HG03175 (cell line): ENCODE data around the gene ACOX1.

ENCODE experiments used
- ATAC-seq: cut with Tn5 transposase; IDR thresholded peaks from one replicate; pipeline ENCODE4 v1.9.1; 2021; ENCODE audit warnings: mild to moderate bottlenecking, moderate library complexity; ENCODE audit not compliant: unreplicated experiment

Gene ACOX1

GRCh38 chr17:75937652-75938051, 41.3 kb downstream of the ACOX1 start:
- ATAC-seq = no peak

- no peak for ATAC-seq
Observed at GRCh38 chr17:75933808-75934207, 45.2 kb downstream of the ACOX1 start.

GRCh38 chr17:75932852-75933251, 46.1 kb downstream of the ACOX1 start:
- no peak for ATAC-seq

- ATAC-seq = no peak
Observed at GRCh38 chr17:75931062-75931461, 47.9 kb downstream of the ACOX1 start.

DNA sequence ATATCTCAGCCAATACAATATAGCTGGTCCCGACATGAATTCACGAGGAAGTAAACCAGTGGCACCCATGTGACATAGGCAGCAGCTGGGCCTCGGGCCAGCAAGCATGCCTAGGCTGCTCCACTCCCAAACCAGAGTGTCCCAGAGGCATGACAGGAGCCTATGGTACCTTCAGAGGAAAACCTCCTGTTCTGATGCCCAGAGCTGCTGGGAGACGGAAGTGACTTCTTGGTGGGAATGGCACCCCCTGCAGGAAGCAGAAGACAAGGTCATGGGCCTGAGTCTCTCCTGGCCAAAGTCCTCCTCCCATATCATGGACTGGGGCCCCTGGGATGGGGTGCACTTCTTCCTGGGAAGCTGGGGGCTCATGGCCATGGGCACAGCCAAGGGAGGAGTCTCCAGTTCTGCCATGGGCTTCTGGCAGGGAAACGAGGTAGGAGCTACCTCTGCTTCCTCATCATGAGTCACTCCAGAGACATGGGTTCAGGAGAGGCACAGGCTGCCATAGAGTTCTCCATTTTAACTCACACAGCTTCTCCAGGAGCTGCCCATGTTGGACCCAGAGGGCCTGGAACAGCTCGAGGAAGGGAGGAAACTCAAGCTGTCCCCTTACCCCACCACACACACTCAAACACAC, 51.6 kb downstream of the ACOX1 start:
- no peak for ATAC-seq

GRCh38 chr17:75926456-75926855, 52.5 kb downstream of the ACOX1 start:
- no peak for ATAC-seq

DNA sequence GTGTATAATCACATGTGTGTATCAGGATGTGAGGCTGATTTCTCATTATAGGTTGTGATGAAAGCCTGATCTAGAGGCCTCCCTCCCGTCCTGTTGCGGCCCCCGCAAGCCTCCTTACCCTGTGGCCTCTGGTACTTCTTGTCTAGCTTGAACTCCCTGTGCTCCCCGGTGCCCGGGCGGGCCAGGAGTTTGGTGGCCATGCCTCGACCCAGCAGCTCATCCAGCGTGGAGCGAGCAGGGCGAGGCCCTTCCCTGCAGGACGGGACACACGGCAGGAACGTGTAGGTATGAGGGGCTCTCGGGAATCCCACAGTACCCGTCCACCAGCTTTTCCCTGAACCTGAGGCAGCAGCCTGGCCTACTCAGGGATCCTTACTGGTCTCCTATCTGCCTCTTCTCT, 53.1 kb downstream of the ACOX1 start:
- no peak for ATAC-seq

DNA sequence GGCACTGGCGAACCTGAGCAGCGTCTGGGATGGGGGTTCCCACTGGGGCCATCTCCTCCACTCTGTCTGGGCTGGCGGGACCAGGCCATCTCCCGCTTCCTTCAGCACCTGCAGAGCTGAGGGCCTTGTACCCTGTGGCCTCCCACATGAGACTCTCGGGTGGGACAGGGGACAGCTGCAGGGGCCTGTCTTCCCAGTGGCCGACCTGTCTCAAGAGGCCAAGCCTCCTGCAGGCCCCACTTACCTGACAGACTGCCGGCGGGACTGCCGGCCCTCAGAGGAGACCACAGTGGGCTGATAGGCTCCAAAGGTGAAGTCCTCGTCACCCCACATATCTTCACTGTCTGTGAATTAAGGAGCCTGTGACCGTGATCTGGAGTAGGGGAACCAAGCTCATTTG, 53.9 kb downstream of the ACOX1 start:
- ATAC-seq = no peak

- no peak for ATAC-seq
Observed at GRCh38 chr17:75922963-75923874, 55.7 kb downstream of the ACOX1 start.

- no peak for ATAC-seq
Observed at GRCh38 chr17:75922173-75922961, 56.6 kb downstream of the ACOX1 start.

GRCh38 chr17:75921596-75921995, 57.4 kb downstream of the ACOX1 start:
- no peak for ATAC-seq

DNA sequence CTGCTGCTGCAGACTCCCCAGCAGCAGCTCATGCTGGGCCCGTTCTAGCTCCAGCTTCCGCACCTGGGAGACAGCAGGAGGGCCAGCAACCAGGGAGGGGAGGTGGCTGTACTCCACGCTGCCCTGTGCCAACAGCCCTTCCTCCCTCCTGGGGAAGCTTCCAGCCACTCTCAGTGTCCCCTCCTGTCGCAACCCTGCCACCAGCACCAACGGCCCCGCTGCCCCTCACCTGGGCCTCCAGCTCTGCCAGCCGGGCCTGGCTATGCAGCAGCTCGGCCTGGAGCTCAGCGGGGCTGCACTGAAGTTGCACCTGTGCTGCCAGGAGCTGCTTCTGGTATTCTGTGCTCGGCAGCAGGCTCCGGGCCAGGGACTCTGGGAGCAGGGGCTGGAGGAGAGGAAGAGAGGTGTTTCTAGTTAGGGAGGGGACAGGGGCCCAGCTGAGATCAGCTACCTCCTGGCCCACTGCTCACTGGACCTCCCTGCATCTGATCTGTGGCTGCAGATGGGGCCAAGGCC, 58.9 kb downstream of the ACOX1 start:
- ATAC-seq = no peak

DNA sequence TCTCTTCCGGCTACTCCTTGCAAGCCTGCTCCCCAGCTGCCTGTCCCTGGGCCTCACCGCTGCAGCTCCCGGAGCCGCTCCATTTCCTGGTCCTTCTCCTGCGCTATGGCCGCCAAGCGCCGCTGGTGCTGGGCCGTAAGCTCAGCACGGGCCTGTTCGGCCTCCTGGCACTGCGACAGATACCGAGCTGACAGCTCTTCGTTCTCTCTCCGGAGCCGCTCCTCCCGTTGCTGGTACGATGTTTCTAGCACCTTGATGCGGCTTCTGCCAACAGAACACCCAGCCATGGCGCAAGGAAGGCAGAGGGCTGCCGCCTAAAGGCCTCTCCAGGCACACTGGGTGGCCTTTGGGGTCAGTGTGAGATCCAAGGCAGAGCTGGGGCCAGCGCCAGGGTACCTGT, 59.4 kb downstream of the ACOX1 start:
- ATAC-seq = no peak

- ATAC-seq = no peak
Observed at GRCh38 chr17:75917917-75918445, 61.0 kb downstream of the ACOX1 start.

DNA sequence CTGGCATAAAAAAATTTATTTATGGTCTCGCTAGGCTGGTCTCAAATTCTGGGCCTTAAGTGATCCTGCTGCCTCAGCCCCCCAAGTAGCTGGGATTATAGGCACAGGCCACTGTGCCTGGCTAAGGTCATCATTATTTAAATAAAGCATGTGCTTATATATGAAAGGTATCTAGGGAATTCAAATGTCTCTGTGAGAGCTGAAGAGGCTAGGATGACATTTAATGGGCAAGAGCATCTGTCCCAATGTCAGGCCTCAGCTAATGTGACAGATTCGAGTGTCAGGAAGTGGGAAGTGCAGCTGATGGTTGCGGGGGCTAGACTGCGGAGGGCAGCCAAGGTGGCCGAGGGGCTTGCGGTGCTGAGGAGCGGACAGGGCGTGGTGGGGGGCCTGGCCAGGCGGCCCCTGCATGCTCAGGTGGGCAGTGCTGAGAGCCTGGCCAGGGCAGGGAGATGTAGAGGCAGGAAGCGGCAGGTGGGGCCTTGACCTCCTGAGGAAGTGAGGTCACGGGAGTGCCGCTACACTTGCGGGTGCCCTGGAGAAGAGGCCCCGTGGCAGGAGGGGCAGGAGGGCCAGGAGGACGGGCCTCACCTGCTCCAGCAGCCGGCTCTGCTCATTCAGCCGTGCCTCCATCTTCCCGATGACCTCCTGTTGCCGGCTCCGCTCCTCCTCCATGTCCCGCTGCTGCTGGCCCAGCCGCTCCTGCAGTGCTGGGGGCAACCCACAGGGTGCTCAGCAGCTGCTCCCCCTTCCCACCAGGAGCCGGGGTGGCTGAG, 61.6 kb downstream of the ACOX1 start:
- ATAC-seq = no peak

DNA sequence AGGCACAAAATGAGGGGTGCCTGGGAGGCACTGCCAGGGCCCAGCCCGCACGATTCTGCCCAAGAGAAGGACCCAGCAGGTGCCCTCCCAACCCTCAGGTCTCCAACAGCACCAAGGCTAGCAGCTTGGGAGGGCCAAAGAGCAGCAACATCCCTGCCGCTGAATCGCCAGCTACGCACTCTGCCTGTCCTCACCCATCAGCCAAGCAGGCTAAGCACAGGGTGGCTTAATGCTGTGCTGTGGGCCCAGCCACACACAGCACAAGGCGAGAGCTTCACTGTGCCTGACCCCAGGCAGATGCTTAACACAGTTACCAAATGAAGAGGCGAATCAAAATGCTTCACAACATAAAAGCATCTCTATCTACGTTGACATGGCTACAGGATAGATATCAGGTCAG, 63.7 kb downstream of the ACOX1 start:
- no peak for ATAC-seq

DNA sequence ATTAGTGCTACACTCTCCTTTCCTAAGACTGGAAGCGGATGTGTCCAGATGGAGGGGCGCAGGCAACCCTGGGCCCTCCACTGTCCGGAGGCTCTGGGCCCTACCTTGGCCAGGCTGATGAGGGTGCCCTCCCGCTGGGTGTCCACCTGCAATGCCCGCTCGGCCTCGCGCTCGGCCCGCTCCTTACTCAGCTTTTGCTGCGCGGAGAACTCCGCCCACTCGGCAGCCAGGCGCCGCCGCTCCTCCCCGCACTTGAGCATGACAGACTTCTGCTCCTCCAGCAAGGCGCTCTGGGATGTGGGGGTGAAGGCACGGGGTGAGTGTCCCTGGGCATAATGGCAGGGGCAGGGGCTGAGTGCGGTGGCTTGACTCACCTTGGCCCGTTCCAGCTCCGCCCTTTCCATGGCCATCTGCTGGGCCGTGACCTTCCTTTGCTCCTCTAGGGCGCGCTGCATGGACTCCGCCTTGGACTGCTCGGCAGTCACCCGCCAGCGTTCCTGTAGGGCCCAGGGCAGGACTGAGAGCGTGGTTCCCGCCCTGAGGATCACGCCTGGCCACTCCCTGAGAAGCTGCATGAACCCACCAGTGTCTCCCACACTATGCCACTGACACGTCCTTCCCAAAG, 64.2 kb downstream of the ACOX1 start:
- no peak for ATAC-seq

- no peak for ATAC-seq
Observed at GRCh38 chr17:75913537-75914210, 65.3 kb downstream of the ACOX1 start.

GRCh38 chr17:75910699-75911098, 68.3 kb downstream of the ACOX1 start:
- ATAC-seq = no peak
